Measurements from ENCODE around the gene TTC13. TPM values are rescaled to one million over a fixed set of nuclear protein-coding genes. Genes with fewer than 3 reads are reported as not detected.

The TTC13 gene
- total RNA-seq, 1 donor from 2014 or later: 23.0 TPM

GRCh38 chr1:230915078-230915477 lies 63.6 kb downstream of the TTC13 start:
- no peaks in the 10 kb centered on the region for H3K9me3 ChIP-seq (ENCODE audit: low read depth)
- Mint-ChIP-seq H3K4me1 (no peaks in the 10 kb centered on the region), H3K9me3 (no peaks in the 10 kb centered on the region)

GRCh38 chr1:230913496-230913895 lies 65.2 kb downstream of the TTC13 start:
- Mint-ChIP-seq H3K27ac (no peak overlapping the region), H3K4me3 (no peak overlapping the region), H3K9me3 (no peaks in the 10 kb centered on the region), H3K27me3 (ENCODE audit: insufficient read depth, low read depth) (no peaks in the 10 kb centered on the region), H3K4me1 (no peaks in the 10 kb centered on the region), H3K36me3 (peaks cover 11% of the 10 kb centered on the region)
- Histone ChIP-seq H3K27ac (no peak overlapping the region), H3K9me3 (ENCODE audit: low read depth) (no peaks in the 10 kb centered on the region), H3K4me3 (no peak overlapping the region), H3K27me3 (no peaks in the 10 kb centered on the region), H4K20me1 (ENCODE audit: low read depth) (peaks cover 4% of the 10 kb centered on the region), H2AFZ (replicated peaks) (no peak overlapping the region), H3K9ac (no peak overlapping the region), H3K4me1 (no peaks in the 10 kb centered on the region), H3K4me2 (no peak overlapping the region), H3K79me2 (ENCODE audit: low read depth) (no peaks in the 10 kb centered on the region), H3K36me3 (no peaks in the 10 kb centered on the region), H3F3A (ENCODE audit: low read depth) (peaks cover 5% of the 10 kb centered on the region)
- no peak for DNase-seq (ENCODE audit: low spot score)
- TF ChIP-seq EZH2 (IDR thresholded peaks at IDR 0.05): no peak
- TF ChIP-seq EZH2phosphoT487 (IDR thresholded peaks at IDR 0.05): no peak
- no peak for TF ChIP-seq CTCF (IDR thresholded peaks at IDR 0.05)

More at GRCh38 chr1:230915078-230915477, 63.6 kb downstream of the TTC13 start:
- no peak for DNase-seq (ENCODE audit: low spot score)
- H3K4me3 ChIP-seq: no peak overlapping the region
- H3K27ac ChIP-seq: no peak overlapping the region
- no peaks in the 10 kb centered on the region for H3K79me2 ChIP-seq (ENCODE audit: low read depth)
- H3K4me2 ChIP-seq: no peak overlapping the region
- no peak overlapping the region for H2AFZ ChIP-seq (replicated peaks)
- peaks cover 5% of the 10 kb centered on the region for H3F3A ChIP-seq (ENCODE audit: low read depth)
- H3K36me3 Mint-ChIP-seq: peaks cover 18% of the 10 kb centered on the region
- no peaks in the 10 kb centered on the region for H3K4me1 ChIP-seq
- H3K9ac ChIP-seq: no peak overlapping the region
- no peak overlapping the region for H3K4me3 Mint-ChIP-seq
- no peaks in the 10 kb centered on the region for H3K27me3 Mint-ChIP-seq (ENCODE audit: insufficient read depth, low read depth)
- H3K36me3 ChIP-seq: no peaks in the 10 kb centered on the region
- no peaks in the 10 kb centered on the region for H3K27me3 ChIP-seq
- H4K20me1 ChIP-seq (ENCODE audit: low read depth): peaks cover 4% of the 10 kb centered on the region
- TF ChIP-seq EZH2 (IDR thresholded peaks at IDR 0.05): no peak
- no peak for TF ChIP-seq EZH2phosphoT487 (IDR thresholded peaks at IDR 0.05)
- TF ChIP-seq CTCF (IDR thresholded peaks at IDR 0.05): no peak
- H3K27ac Mint-ChIP-seq: no peak overlapping the region

- DNase-seq (ENCODE audit: low spot score): no peak
- H3K36me3 ChIP-seq: no peaks in the 10 kb centered on the region
Measured at GRCh38 chr1:230910755-230911117, 67.9 kb downstream of the TTC13 start.

More at GRCh38 chr1:230910755-230911117, 67.9 kb downstream of the TTC13 start:
- H3K4me1 ChIP-seq: no peaks in the 10 kb centered on the region
- no peak overlapping the region for H3K4me3 ChIP-seq
- no peaks in the 10 kb centered on the region for H3K9me3 ChIP-seq (ENCODE audit: low read depth)
- H3K27me3 ChIP-seq: no peaks in the 10 kb centered on the region
- H3K79me2 ChIP-seq (ENCODE audit: low read depth): no peaks in the 10 kb centered on the region
- Mint-ChIP-seq H3K9me3 (no peaks in the 10 kb centered on the region), H3K36me3 (peaks cover 14% of the 10 kb centered on the region), H3K4me3 (no peak overlapping the region), H3K4me1 (peaks cover 4% of the 10 kb centered on the region), H3K27ac (no peak overlapping the region), H3K27me3 (ENCODE audit: insufficient read depth, low read depth) (peaks cover 1% of the 10 kb centered on the region)
- H3K9ac ChIP-seq: no peak overlapping the region
- H3K4me2 ChIP-seq: no peak overlapping the region
- peaks cover 4% of the 10 kb centered on the region for H4K20me1 ChIP-seq (ENCODE audit: low read depth)
- TF ChIP-seq EZH2phosphoT487 (IDR thresholded peaks at IDR 0.05) (no peak), CTCF (IDR thresholded peaks at IDR 0.05) (no peak), EZH2 (IDR thresholded peaks at IDR 0.05) (no peak)
- H2AFZ ChIP-seq (replicated peaks): no peak overlapping the region
- no peak overlapping the region for H3K27ac ChIP-seq
- no peaks in the 10 kb centered on the region for H3F3A ChIP-seq (ENCODE audit: low read depth)
